Stimulated activated CD8-positive, alpha-beta memory T cell treated with anti-CD3 and anti-CD28 coated beads, Interleukin-7, amount 100 ng/mL, for 24 hours (primary cell): ENCODE measurements around the gene ZBTB11.
"Not testable (repeated sequence)": the region's sequence is repeated elsewhere in the genome, so short reads cannot be mapped to it uniquely, and the experiment has no call there.

Source experiments
- DNase-seq: peaks from one replicate; pipeline ENCODE4 v3.0.0-alpha.2; 2020; ENCODE audit warnings: low read depth

ZBTB11 gene

DNA sequence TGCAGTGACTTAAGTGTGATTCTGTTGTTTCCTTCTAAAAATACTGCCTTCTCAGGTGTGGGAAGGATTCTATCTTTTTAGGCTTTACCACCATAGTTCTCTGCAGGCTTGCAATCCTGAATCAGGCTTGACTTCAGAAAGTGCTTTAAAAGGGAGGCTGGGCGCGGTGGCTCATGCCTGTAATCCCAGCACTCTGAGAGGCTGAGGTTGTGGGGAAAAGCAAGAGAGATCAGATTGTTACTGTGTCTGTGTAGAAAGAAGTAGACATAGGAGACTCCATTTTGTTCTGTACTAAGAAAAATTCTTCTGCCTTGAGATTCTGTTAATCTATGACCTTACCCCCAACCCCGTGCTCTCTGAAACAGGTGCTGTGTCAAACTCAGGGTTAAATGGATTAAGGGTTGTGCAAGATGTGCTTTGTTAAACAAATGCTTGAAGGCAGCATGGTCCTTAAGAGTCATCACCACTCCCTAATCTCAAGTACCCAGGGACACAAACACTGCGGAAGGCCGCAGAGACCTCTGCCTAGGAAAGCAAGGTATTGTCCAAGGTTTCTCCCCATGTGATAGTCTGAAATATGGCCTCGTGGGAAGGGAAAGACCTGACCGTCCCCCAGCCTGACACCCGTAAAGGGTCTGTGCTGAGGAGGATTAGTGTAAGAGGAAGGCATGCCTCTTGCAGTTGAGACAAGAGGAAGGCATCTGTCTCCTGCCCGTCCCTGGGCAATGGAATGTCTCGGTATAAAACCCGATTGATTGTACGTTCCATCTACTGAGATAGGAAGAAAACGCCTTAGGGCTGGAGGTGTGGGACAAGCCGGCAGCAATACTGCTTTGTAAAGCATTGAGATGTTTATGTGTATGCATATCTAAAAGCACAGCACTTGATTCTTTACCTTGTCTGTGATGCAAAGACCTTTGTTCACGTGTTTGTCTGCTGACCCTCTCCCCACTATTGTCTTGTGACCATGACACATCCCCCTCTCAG lies 15.0 kb upstream of the ZBTB11 start:
- DNase-seq: not testable (repeated sequence)

DNA sequence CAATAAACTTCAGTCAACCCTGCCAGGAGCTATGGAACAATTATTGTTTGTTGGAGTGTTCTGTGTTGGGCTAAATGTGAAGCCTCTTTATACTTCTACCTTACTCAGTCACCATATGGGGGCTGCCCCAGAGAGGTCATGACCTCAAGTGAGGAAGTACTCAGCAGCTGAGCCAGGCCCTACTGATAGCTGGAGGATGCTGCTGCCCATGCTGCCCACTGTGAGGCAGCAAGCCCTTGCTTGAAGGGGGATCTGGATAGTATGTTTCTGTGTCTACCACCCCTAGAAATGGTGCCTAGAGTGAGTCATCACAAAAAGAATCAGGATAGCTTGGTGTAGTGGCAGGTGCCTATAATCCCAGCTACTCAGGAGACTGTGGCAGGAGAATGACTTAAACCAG lies 14.0 kb upstream of the ZBTB11 start:
- no peak for DNase-seq

DNA sequence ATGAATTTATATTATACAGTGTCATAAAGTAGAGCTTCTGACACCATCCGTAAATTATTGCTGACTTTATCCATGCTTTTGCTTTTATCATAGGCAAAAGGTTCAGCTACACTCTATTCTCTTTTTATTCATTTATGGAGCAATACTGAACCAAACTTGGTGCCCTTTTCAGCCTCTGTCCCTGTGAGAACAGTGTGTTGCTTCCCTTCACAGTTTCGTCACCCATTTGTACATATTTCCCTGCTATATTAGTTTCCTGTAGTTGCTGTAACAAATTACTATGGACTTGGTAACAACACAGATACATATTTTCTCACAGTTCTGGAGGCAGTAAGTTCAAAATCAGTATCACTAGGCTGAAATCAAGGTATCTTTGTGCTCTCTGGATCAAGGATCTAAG lies 12.4 kb upstream of the ZBTB11 start:
- DNase-seq: no peak

DNA sequence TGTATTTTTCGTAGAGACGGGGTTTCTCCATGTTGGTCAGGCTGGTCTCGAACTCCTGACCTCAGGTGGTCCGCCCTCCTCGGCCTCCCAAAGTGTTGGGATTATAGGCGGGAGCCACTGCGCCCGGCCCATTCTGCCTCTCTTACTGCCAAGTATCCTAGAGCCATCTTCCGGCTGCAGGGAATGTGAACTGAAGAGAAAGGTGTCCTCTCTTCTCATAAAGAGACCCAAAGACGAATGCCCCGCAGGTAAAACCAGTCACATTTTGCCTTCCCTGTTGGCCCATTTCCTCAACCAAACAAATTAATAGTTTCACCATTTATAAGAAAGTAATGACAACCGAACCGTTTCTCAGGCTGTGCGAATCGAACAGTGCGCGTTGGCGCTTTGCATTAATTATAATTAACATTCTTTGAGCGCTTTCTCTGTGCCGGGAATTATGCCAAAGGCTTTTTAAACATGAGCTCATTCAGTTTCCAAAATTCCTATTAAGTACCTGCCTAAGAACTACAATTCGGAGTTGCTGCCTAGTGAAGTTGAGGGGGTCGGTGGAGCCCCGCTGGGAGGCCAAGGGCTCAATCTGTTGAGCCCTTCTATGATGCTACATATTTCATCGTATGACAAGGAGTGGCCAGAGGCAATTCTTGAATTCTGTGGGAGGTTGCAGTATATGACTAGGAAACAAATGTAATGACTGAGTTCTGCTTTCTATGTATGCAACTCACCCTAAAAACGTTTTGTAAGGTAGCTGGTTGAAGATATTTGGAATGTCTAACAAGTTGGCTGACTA lies 10.4 kb upstream of the ZBTB11 start:
- no peak for DNase-seq

DNA sequence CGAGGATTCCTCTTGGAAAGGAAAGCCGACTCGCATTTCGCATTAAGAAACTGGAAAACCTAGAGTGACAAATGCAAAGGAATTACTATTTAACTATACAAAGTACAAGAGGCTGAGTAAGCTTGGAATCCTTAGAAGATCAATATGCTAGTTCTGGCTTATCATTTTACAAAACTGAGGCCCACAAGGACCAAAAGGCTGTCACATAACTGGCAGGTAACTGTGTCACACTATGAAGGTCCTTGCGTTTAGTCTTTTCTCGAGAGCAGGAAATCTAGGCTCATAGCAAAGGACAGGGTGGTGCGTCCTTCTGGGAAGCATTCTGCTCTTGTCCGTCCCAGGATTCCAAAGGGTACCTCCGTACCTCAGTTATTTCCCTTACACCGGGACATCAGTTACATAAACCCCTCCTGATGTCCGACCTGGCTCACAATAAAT lies 9.0 kb upstream of the ZBTB11 start:
- no peak for DNase-seq

DNA sequence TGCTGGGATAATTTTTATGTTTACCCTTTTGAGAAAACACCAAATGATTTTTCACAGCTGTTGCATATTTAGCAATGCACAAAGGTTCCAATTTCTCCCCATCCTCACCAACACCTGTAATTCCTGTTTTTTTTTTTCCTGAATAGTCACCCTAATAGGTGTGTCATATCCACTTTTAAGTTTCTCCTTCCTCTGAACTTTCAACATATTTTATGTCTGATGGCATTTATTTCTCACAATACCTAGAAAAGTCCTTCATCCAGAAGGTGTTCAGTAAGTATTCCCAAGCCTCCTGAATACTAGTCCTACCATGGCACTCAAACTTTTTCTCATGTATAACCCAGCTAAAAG lies 8.1 kb upstream of the ZBTB11 start:
- DNase-seq: no peak

DNA sequence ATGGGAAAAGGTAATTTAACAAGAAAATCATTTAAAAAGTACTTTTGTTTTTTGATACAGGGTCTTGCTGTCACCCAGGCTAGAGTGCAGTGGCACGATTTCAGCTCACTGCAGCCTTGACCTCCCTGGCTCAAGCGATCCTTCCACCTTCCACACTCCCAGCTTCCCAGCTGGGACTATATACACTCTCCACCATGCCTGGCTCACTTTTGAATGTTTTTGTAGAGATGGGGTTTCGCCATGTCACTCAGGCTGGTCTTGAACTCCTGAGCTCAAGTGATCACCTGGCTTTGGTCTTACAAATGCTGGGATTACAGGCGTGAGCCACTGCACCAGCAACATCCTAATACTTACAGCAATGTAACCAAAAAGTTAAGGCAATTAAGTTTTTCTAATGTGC lies 3.5 kb upstream of the ZBTB11 start:
- no peak for DNase-seq

DNA sequence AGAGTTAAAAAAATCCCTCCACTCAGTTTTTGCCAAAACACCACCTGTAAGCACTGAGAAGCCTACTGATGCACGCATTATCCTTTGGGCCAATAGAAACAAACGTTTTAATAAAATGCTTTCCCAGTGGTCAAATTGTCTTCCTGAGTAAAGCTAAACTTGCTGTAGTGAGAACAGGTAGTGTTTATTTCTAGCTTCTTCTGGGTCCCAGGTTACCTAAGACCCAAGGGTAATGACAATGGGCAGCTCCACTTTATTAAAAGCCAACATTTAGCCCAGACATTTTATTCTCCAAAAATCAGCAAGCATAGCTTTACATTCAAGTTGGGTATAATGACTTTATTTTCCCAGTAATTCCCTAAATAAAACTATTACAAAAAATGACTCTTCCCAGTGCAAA lies 1.9 kb upstream of the ZBTB11 start:
- DNase-seq: not testable (repeated sequence)

DNA sequence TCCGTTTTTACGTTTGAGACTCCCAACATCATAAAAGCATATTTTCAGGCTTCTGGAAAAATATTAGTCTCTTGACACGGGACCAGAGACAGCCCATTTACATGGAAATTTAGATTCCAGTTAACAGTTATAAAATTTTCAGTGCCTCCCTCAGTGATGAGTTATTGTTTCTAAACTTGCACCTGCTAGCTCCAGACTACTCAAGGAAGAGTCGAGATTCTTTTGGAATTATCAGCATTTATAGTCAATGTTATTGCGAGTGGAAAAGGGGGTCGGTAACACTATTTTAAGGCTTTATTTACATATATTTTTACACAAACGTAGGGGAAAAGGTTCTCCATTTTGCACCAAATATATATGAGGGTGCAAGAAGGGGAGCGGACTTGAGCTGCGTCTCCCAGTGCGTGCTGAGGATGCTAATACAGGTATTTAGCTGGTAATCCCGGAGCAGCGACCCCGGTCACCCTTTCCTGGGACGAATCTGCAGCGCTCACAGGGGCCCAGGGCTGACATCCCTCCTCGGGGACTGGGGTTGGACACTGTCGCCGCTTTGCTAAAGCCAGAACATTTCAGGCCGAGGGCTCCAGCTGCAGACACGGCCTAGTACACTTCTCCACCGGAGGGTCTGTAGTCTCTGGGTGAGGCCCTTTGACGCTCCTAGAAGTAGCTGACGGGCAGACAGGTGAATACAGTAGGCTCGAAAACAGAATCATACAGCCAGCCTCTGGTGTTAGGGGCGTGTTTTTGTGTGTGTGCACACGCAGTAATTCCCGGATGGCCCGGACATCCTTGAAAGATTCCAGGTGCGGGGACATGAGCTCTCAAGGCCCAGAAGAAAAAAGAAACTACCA lies 729 bp upstream of the ZBTB11 start:
- DNase-seq: no peak

DNA sequence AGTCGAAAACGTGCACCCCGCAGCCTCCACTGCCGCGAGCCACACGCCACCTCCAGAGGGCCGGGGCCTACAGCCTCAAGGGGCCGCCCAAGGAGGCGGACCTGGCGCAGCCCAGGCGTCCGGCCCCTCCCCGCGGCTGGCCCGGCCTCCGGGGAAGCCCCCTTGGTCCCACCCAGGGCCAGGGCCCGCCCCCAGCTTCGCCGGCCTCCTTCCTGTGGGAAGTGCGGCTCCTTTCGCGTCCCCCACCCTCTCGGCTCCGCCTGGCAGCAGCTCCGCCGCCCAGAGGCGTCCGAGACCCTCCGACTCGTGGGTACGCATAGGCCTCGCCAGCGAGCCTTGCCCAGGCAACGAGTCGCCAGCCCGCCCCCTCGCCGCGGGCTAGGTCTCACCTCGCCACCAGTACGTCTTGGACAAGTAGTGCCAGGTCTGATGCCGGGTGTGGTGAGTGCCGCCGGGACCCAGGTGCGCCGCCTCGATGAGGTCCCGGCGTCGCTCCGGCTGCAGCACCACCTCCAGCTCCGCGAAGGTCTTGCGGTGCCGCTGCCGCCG lies 642 bp downstream of the ZBTB11 start:
- DNase-seq: peak; percentile 91

DNA sequence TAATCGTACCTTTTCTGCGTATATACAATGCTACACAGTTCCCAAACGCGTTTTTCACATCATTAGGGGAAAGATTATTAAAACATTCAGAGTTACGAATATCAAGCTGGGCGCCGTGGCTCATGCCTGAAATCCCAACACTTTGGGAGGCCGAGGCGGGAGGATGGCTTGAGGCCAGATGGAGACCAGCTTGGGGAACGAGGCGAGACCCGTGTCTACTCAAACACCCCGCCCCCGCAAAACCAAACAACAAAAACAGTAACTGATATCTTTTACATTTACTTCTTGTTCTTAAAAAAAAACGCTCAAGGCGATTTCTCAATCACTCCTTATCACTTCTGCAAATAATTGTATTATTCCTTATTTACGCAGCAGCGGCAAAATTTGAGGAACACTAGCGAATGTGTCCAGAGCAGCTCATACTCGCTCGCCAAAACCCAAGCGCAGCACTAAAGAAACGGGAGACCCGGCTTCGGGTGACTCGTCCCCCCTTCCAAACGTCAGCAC lies 1.2 kb downstream of the ZBTB11 start:
- no peak for DNase-seq

DNA sequence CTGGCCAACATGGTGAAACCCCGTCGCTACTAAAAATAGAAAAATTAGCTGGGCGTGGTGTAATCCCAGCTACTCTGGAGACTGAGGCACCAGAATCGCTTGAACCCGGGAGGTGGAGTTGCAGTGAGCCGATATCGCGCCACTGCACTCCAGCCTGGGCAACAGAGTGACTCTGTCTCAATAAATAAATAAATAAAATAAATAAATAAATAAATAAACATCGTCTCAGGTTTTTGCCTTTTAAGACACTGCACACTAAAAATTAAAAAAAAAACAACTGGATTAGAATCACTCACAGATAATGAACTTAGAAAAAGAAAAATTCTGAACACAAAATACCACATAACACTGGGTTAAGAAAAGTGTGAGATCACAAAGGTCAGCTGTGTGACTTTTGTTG lies 2.4 kb downstream of the ZBTB11 start:
- no peak for DNase-seq

DNA sequence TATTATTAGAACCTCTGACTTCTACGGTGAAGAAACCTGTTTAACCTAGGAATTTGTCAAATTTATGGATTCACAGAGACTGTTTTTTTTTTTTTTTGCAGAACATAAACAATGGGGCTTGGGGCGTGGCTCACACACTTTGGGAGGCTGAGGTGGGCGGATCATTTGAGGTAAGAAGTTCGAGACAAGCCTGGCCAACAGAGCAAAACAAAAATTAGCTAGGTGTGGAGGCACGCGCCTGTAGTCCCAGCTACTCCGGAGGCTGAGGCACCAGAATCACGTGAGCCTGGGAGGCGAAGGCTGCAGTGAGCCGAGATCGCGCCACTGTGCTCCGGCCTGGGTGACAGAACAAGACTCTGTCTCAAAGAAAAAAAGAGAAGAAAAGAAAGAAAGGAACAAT lies 3.0 kb downstream of the ZBTB11 start:
- no peak for DNase-seq

DNA sequence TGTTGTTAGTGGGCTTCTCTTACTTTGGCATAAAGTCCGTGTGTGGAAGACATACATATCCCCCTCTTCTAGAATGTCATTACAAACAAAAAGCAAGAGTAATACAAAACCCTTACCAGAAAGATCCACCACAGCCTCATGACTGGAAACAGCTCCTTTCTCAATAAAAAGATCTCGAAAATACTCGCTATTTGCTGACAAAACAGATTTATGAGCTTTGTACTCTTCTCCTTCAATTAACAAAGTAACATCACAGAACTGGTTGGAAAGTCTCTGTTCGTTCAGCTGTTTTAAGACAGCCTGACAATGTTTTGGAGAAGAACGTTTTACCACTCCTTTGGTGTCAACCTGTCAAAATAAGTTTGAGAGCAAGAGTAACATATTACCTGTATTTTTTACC lies 5.9 kb downstream of the ZBTB11 start:
- DNase-seq: no peak

DNA sequence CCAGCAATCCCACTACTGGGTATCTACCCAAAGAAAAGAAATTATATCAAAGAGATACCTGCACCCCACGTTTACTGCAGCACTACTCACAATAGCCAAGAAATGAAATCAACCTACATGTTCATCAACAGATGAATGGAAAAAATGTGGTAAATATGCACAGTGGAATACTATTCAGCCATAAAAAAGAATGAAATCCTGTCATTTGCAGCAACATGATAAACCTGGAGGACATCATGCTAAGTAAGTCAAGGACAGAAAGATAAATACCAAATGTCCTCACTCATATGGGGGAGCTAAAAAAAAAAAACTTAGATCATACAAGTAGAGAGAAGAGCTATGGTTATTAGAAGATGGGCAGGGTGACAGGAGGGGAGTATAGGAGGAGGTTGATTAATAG lies 9.1 kb downstream of the ZBTB11 start:
- DNase-seq: no peak

DNA sequence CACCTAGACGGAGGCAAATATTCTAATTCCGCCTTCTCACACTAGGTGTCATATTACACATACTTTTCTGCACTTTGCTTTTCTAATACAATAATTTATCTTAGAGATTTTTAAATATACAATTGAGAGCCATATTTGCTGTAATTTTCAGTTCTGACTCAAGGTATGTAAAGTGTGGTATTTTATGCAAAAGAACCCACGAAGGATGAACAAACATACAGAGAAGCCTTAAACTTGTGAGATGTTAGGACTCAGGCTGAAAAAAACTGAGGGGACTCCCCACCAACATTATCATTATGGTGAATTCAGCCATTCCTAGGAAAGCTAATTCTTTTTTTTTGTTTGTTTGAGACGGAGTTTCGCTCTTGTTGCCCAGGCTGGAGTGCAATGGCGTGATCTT lies 9.6 kb downstream of the ZBTB11 start:
- no peak for DNase-seq

DNA sequence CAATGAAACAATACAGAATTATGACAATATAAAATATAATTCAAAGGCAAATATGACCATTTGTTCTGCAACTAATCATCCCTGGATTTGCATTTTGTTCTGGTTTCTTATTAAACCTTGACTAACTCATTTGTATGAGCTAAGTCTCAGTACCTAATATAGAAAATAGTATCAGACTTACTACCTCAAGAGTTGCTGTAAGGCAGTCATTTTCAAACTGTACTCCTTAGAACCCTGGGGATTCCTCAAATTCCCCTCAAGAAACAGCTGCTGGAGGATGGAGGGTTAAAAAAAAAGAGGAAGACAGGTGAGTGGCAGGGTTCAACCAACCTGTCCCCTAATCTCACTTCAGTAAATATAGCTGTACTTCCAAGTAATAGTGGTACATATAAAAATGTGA lies 11.1 kb downstream of the ZBTB11 start:
- no peak for DNase-seq

DNA sequence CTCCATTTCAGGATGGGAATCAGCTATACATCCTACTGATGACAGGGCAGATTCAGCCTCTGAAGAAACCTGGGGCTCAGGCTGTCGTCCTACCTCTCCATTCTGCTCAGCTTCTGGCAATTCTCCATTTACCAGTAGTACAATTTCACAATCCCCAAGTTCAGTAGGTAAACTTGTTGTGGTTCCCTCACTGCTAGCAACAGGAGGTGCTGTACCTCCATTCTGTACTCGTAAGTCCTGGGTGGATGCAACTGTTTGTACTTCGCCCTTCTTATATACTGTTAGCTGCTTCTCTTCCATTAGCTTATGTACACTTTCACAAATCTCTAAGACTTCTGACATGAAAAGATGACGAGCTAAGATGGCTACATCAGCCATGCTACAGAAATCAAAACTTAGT lies 11.6 kb downstream of the ZBTB11 start:
- no peak for DNase-seq

DNA sequence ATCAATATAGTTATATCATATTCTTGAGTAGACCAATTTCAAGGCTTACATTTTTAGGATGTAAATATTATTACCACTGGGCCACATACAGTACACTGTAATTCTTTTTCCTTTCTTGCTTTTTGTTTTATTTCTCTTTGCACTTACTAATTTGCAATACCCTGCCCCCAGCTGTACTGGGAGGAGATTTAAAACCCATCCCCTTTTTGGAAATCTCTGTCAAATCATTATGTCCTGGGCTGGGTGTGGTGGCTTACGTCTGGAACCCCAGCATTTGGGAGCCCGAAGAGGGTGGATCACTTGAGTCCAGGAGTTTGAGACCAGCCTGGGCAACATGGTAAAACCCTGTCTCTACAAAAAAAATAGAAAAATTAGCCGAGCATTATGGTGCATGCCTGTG lies 16.2 kb downstream of the ZBTB11 start:
- DNase-seq: no peak

DNA sequence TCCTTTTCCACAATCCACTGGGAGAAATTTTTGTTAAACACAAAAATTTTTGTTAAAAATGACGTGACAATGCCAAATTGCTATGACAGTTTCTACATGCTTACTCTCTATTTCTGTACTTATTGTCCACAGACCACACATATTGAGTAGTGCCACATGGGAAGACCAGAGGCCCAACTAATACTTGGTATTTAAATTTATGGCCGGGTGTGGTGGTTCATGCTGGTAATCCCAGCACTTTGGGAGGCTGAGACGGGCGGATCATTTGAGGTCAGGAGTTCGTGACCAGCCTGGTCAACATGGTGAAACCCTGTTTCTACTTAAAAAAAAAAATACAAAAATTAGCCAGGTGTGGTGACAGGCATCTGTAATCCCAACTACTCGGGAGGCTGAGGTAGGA lies 20.3 kb downstream of the ZBTB11 start:
- no peak for DNase-seq

DNA sequence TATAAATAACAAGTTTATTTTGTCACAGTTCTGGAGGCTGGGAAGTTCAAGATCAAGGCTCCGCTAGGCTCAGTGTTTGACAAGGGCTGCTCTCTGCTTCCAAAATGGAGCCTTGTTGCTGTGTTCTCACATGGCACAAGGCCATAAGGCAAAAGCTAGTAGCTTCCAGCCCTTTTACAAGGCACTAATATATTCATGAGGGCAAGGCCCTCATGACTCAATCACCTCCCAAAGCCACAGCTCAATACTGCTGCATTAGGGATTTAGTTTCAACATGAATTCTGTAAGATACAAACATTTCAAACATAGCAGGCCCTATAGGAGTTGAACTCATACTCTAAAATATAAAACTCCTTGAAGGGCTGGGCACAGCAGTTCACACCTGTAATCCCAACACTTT lies 30.2 kb downstream of the ZBTB11 start:
- no peak for DNase-seq
